A549 (cell line): ENCODE data around the gene RAB18. TPM values are rescaled to one million over a fixed set of nuclear protein-coding genes. Genes with fewer than 3 reads are reported as not detected.

Experiments used
- ATAC-seq, 2 experiments: fragments of 200-7000 bp in 1 of 2; fragments of >200 bp in 1 of 2; cut with Nextera tagmentation in 1 of 2; cut with Tn5 transposase in 1 of 2; 3 replicates each; pipeline versions ENCODE4 v1.8.0 to v1.9.1; 2018 to 2020; ENCODE audit warnings: mild to moderate bottlenecking in 1 of 2, moderate library complexity in 1 of 2
- CTCF ChIA-PET: fragments of 300-600 bp; sonication (Branson Sonifier 250); formaldehyde crosslinking; extraction: SDS; loops from one replicate; lab custom pipeline; 2021; ENCODE audit warnings: antibody characterized with exemption, inconsistent platforms; lab: Yijun Ruan, JAX
- POLR2A ChIA-PET: fragments of 350-600 bp; formaldehyde crosslinking; extraction: SDS; loops from one replicate; lab custom pipeline; 2021; ENCODE audit warnings: antibody characterized with exemption, inconsistent platforms; lab: Yijun Ruan, JAX
- DNase-seq, 2 experiments: peaks; one replicate each; pipeline versions ENCODE4 v3.0.0 to v3.0.0-alpha.2; 2011 to 2016; ENCODE audit warnings: low read depth in 1 of 2, low spot score in 1 of 2
- FAIRE-seq: peaks from 2 replicates; lab custom pipeline; 2011; peaks lifted over from hg19 to GRCh38; lab: Jason Lieb, UNC
- H3K27ac ChIP-seq, 2 experiments: fragments of >200 bp; sonication (Bioruptor Twin); formaldehyde crosslinking; 3 replicates each; pipeline ENCODE4 v1.5.1; 2016 to 2017
- H3K4me1 ChIP-seq: fragments of >200 bp; sonication (Bioruptor Twin); formaldehyde crosslinking; 3 replicates; pipeline ENCODE4 v1.6.1; 2016
- H3K4me2 ChIP-seq: fragments of >200 bp; sonication (Bioruptor Twin); formaldehyde crosslinking; 3 replicates; pipeline ENCODE4 v1.6.1; 2016
- H3K4me3 ChIP-seq: fragments of >200 bp; sonication (Bioruptor Twin); formaldehyde crosslinking; 3 replicates; pipeline ENCODE4 v1.5.1; 2016
- H3K9me3 ChIP-seq: fragments of >200 bp; sonication (Bioruptor Twin); formaldehyde crosslinking; 3 replicates; pipeline ENCODE4 v1.6.1; 2016
- CBX2 ChIP-seq: fragments of 200-600 bp; sonication (generic); IDR thresholded peaks from 2 replicates; pipeline ENCODE4 v1.6.1; 2016; ENCODE audit warnings: low read depth, mild to moderate bottlenecking, borderline replicate concordance
- CBX8 ChIP-seq: fragments of 200-600 bp; sonication (generic); IDR thresholded peaks from 2 replicates; pipeline ENCODE4 v1.6.1; 2016
- CHD4 ChIP-seq: fragments of 200-600 bp; sonication (generic); IDR thresholded peaks from 2 replicates; pipeline ENCODE4 v1.6.1; 2016; ENCODE audit warnings: antibody characterized with exemption, mild to moderate bottlenecking, borderline replicate concordance
- CTCF ChIP-seq: fragments of >200 bp; sonication (Bioruptor Twin); formaldehyde crosslinking; IDR thresholded peaks from 3 replicates; pipeline ENCODE4 v1.5.1; 2016
- E2F6 ChIP-seq: IDR thresholded peaks from 2 replicates; pipeline ENCODE4 v1.6.1; 2012; ENCODE audit warnings: low read depth, borderline replicate concordance
- EHF ChIP-seq: fragments of 250-450 bp; sonication (Bioruptor Pico); IDR thresholded peaks from 2 replicates; pipeline ENCODE4 v1.5.0; 2020; ENCODE audit warnings: mild to moderate bottlenecking
- ELK1 ChIP-seq: fragments of 150-350 bp; IDR thresholded peaks from 2 replicates; pipeline ENCODE4 v1.6.1; 2014; ENCODE audit warnings: low read depth, mild to moderate bottlenecking, low read length
- ESRRA ChIP-seq: fragments of 150-350 bp; IDR thresholded peaks from 2 replicates; pipeline ENCODE4 v1.6.1; 2014; ENCODE audit warnings: mild to moderate bottlenecking, low read length, borderline replicate concordance
- FOSB ChIP-seq: fragments of 250-450 bp; sonication (Bioruptor Pico); IDR thresholded peaks from 2 replicates; pipeline ENCODE4 v1.5.0; 2020; ENCODE audit warnings: mild to moderate bottlenecking, moderate library complexity
- HDAC2 ChIP-seq: fragments of 200-600 bp; sonication (generic); IDR thresholded peaks from 2 replicates; pipeline ENCODE4 v1.6.1; 2016
- HES2 ChIP-seq: fragments of >200 bp; sonication (Bioruptor Twin); formaldehyde crosslinking; IDR thresholded peaks from 2 replicates; pipeline ENCODE4 v1.6.1; 2016
- HEYL ChIP-seq: fragments of 250-450 bp; sonication (Bioruptor Pico); IDR thresholded peaks from 2 replicates; pipeline ENCODE4 v1.8.0; 2021; ENCODE audit warnings: mild to moderate bottlenecking, moderate library complexity
- HMGXB4 ChIP-seq: fragments of 250-450 bp; sonication (Bioruptor Pico); IDR thresholded peaks from 2 replicates; pipeline ENCODE4 v1.5.0; 2021; ENCODE audit warnings: mild to moderate bottlenecking, moderate library complexity, borderline replicate concordance
- HOXA7 ChIP-seq: fragments of 250-450 bp; sonication (Bioruptor Pico); IDR thresholded peaks from 2 replicates; pipeline ENCODE4 v1.5.0; 2020; ENCODE audit warnings: mild to moderate bottlenecking, moderate library complexity
- KDM5A ChIP-seq: fragments of 200-600 bp; sonication (generic); IDR thresholded peaks from 2 replicates; pipeline ENCODE4 v1.6.1; 2016; ENCODE audit warnings: antibody characterized with exemption, mild to moderate bottlenecking
- MAZ ChIP-seq: fragments of 150-350 bp; IDR thresholded peaks from 2 replicates; pipeline ENCODE4 v1.6.1; 2014; ENCODE audit warnings: antibody characterized with exemption, low read depth, low read length, borderline replicate concordance
- MYC ChIP-seq: IDR thresholded peaks from 2 replicates; pipeline ENCODE4 v1.6.1; 2012; ENCODE audit warnings: mild to moderate bottlenecking, inconsistent platforms, low read length, improper control_type of control experiment, borderline replicate concordance
- NFE2L2 ChIP-seq: fragments of 150-350 bp; conservative IDR thresholded peaks from 2 replicates; pipeline ENCODE4 v1.6.1; 2014; ENCODE audit warnings: low read length
- POLR2A ChIP-seq: IDR thresholded peaks from 2 replicates; pipeline ENCODE4 v1.6.1; 2012; ENCODE audit warnings: mild to moderate bottlenecking, low read length
- SREBF2 ChIP-seq: fragments of 450-650 bp; IDR thresholded peaks from 2 replicates; pipeline ENCODE4 v1.6.1; 2014; ENCODE audit warnings: mild to moderate bottlenecking, moderate library complexity
- TFCP2L1 ChIP-seq: fragments of 250-450 bp; sonication (Bioruptor Pico); IDR thresholded peaks from 2 replicates; pipeline ENCODE4 v1.5.0; 2021; ENCODE audit warnings: mild to moderate bottlenecking
- TP53 ChIP-seq: fragments of 250-450 bp; sonication (Bioruptor Pico); IDR thresholded peaks from 2 replicates; pipeline ENCODE4 v1.5.0; 2021; ENCODE audit warnings: mild to moderate bottlenecking, moderate library complexity
- ZNF302 ChIP-seq: fragments of 250-450 bp; sonication (Bioruptor Pico); IDR thresholded peaks from 2 replicates; pipeline ENCODE4 v1.9.0; 2021; ENCODE audit warnings: inconsistent platforms, mild to moderate bottlenecking, moderate library complexity
- WGBS: methylation state at CpG from one replicate; pipeline ENCODE4 v1.1.6; 2017; ENCODE audit errors: missing lambda C conversion rate; 5-methylcytosine and 5-hydroxymethylcytosine counted together
- polyA plus RNA-seq, 4 experiments: library from polyadenylated mRNA; depleted of rRNA in 3 of 4; stranded (reverse); fragments of >200 nt; fragmentation: RNase III in 1 of 4; extraction: RNeasy Plus Mini Kit Qiagen cat#74134 plus additional on column Dnase treatment in 1 of 4; gene quantifications; 2 replicates in 3 of 4; 3 replicates in 1 of 4; pipeline ENCODE4 v1.2.3, GENCODE V29; 2011 to 2017
- TF ChIP-seq, protein P1 (sequence below): fragments of >200 bp; sonication (Bioruptor Twin); formaldehyde crosslinking; IDR thresholded peaks from 3 replicates; pipeline ENCODE4 v1.6.1; 2016
- TF ChIP-seq, protein P2 (sequence below): fragments of 450-650 bp; IDR thresholded peaks from 2 replicates; pipeline ENCODE4 v1.6.1; 2014; ENCODE audit warnings: antibody characterized with exemption

RAB18 gene
- polyA plus RNA-seq, 2 of the 4 experiments (the other 2 are of a cell fraction): 81.4 to 131 TPM

GRCh38 chr10:27535317-27535716, 31.2 kb downstream of the RAB18 start:
- Histone ChIP-seq H3K4me1 (peaks cover 4% of the 10 kb centered on the region), H3K27ac (no peak overlapping the region), H3K4me3 (no peak overlapping the region), H3K4me2 (no peak overlapping the region), H3K9me3 (no peaks in the 10 kb centered on the region)
- no peak for DNase-seq
- WGBS: 97% methylated on average over 4 of the region's 4 CpGs
- no peak for FAIRE-seq
- CTCF ChIA-PET: no interaction called here
- no peak for ATAC-seq
- TF ChIP-seq HOXA7 (CRISPR knock-in tag) (no peak), EHF (CRISPR knock-in tag) (no peak), FOSB (CRISPR knock-in tag) (no peak), ELK1 (no peak), SREBF2 (no peak), MYC (no peak), TP53 (CRISPR knock-in tag) (no peak), E2F6 (no peak), CHD4 (no peak), HMGXB4 (no peak), KDM5A (no peak), ZNF302 (CRISPR knock-in tag) (no peak)
- TF ChIP-seq, protein P1, sequence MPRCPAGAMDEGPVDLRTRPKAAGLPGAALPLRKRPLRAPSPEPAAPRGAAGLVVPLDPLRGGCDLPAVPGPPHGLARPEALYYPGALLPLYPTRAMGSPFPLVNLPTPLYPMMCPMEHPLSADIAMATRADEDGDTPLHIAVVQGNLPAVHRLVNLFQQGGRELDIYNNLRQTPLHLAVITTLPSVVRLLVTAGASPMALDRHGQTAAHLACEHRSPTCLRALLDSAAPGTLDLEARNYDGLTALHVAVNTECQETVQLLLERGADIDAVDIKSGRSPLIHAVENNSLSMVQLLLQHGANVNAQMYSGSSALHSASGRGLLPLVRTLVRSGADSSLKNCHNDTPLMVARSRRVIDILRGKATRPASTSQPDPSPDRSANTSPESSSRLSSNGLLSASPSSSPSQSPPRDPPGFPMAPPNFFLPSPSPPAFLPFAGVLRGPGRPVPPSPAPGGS: no peak
- POLR2A ChIA-PET: no interaction called here

GRCh38 chr10:27536437-27536836, 32.3 kb downstream of the RAB18 start:
- FAIRE-seq: no peak
- no peak for TF ChIP-seq CTCF
- TF ChIP-seq, protein P2, sequence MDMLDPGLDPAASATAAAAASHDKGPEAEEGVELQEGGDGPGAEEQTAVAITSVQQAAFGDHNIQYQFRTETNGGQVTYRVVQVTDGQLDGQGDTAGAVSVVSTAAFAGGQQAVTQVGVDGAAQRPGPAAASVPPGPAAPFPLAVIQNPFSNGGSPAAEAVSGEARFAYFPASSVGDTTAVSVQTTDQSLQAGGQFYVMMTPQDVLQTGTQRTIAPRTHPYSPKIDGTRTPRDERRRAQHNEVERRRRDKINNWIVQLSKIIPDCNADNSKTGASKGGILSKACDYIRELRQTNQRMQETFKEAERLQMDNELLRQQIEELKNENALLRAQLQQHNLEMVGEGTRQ: no peak
- TF ChIP-seq KDM5A: no peak
- TF ChIP-seq MYC: no peak
- TF ChIP-seq MAZ: no peak
- TF ChIP-seq SREBF2: no peak
- TF ChIP-seq TFCP2L1 (CRISPR knock-in tag): no peak
- TF ChIP-seq CBX2: no peak
- no peak for TF ChIP-seq EHF (CRISPR knock-in tag)
- TF ChIP-seq HDAC2: no peak
- TF ChIP-seq NFE2L2: no peak
- TF ChIP-seq HMGXB4: no peak
- no peak for TF ChIP-seq FOSB (CRISPR knock-in tag)
- TF ChIP-seq HES2: no peak
- TF ChIP-seq CBX8: no peak
- no peak for TF ChIP-seq ESRRA
- no peak for TF ChIP-seq TP53 (CRISPR knock-in tag)
- TF ChIP-seq POLR2A: no peak
- TF ChIP-seq HEYL (CRISPR knock-in tag): no peak
- CTCF ChIA-PET: no interaction called here
- no peaks in the 10 kb centered on the region for H3K9me3 ChIP-seq
- H3K4me2 ChIP-seq: no peak overlapping the region
- no peak overlapping the region for H3K27ac ChIP-seq
- no peak for ATAC-seq
- POLR2A ChIA-PET: no interaction called here
- no peak for DNase-seq
- H3K4me3 ChIP-seq: no peak overlapping the region
- H3K4me1 ChIP-seq: no peaks in the 10 kb centered on the region
